SK-N-MC (cell line): ENCODE results near the gene CIAO3.

ENCODE experiments used
- DNase-seq: peaks from one replicate; pipeline ENCODE4 v3.0.0-alpha.2; 2011; ENCODE audit warnings: low read depth, low spot score
- H3K27ac ChIP-seq: fragments of 200-600 bp; sonication (generic); 2 replicates; pipeline ENCODE4 v1.5.1; 2016; ENCODE audit warnings: mixed run types
- H3K36me3 ChIP-seq: fragments of 200-600 bp; sonication (generic); 2 replicates; pipeline ENCODE4 v1.6.1; 2017; ENCODE audit warnings: antibody characterized with exemption, low read length, mixed read lengths; ENCODE audit not compliant: insufficient read depth
- H3K4me3 ChIP-seq: fragments of 200-600 bp; sonication (generic); 2 replicates; pipeline ENCODE4 v1.5.1; 2016
- H3K9ac ChIP-seq: fragments of 200-600 bp; sonication (generic); 2 replicates; pipeline ENCODE4 v1.8.0; 2017; ENCODE audit warnings: mixed run types, mixed read lengths; ENCODE audit not compliant: insufficient read length
- H3K9me3 ChIP-seq: fragments of 200-600 bp; sonication (generic); 2 replicates; pipeline ENCODE4 v1.6.1; 2017; ENCODE audit warnings: low read depth, mild to moderate bottlenecking, antibody characterized with exemption, low read length, moderate library complexity, mixed read lengths
- EZH2 ChIP-seq: fragments of 200-600 bp; sonication (generic); IDR thresholded peaks from one replicate; pipeline ENCODE4 v1.6.1; 2017; ENCODE audit warnings: antibody characterized with exemption
- FOXP2 ChIP-seq: optimal IDR thresholded peaks from 2 replicates; pipeline ENCODE3; 2011; ENCODE audit warnings: mild to moderate bottlenecking, moderate library complexity; ENCODE audit not compliant: insufficient read depth; ENCODE audit errors: extremely low read length, control extremely low read depth
- POLR2AphosphoS5 ChIP-seq: IDR thresholded peaks from 2 replicates; pipeline ENCODE4 v1.6.1; 2012; ENCODE audit warnings: mild to moderate bottlenecking, low read depth, low read length, borderline replicate concordance

CIAO3 gene

DNA sequence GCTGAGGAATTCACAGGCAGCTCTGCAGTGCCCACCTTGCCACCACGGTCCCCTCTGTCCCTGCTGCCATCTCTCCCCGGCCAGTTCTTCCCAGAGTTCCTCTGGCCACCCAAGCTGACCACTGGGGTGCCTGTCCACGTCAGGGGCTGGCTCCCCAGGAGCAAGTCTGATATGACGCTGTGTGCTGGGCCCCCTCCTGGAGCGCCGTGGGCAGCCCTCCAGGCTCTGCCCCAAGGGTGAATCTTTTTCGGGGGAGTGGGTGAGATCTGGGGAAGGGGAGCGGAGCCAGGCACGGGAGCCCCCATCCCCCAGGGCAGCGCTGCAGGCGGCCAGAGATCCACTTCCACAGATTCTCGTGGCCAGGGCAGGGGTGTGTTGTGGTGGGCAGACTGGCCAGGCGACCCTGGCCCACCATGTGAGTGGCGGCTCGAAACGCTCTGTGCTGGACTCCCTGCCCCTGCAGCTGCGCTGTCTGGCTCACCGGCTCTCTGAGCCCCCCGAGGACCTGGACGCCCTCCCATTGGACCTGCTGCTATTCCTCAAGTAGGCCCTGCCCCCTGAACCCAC is 23.5 kb upstream of the CIAO3 start:
- no peak for DNase-seq
- Histone ChIP-seq H3K27ac (no peak overlapping the region), H3K9ac (no peak overlapping the region), H3K4me3 (no peak overlapping the region), H3K36me3 (no peaks in the 10 kb centered on the region), H3K9me3 (no peaks in the 10 kb centered on the region)
- no peak for TF ChIP-seq FOXP2
- no peak for TF ChIP-seq POLR2AphosphoS5
- TF ChIP-seq EZH2: no peak

DNA sequence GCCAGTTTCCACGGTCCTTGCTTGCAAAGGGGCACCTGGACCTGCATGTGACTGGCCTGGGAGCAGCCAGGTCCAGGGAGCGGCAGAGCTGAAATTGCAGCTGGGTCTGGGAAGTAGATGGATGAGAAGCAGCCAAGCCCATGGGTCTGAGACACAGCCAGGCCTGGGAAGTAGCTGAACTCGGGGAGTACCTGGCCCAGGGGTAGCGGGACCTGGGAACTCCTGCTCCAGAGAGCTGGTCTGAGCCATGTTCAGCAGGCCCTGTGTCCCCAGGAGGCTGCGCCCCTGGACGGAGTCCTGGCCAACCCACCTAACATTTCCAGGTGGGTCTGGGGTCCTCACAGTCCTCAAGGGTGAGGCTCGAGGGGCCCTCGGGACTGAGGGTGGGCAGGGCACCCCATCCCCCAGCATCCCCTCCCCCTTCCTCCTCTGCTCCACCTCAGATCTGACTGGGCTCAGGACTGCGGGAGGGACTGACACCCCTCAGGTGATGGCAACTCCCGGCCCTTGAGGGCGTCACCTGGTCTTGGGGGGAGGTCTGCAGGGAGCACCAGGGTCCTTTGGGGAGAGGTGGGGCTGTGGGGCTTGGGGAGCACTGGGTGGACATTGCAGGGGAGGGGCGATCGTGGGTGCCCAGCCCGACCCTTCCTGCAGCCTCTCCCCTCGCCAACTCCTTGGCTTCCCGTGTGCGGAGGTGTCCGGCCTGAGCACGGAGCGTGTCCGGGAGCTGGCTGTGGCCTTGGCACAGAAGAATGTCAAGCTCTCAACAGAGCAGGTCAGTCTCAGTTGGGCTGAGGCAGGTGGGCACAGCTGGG is 22.8 kb upstream of the CIAO3 start:
- TF ChIP-seq POLR2AphosphoS5: no peak
- no peak for TF ChIP-seq FOXP2
- no peak for TF ChIP-seq EZH2
- no peak overlapping the region for H3K27ac ChIP-seq
- no peaks in the 10 kb centered on the region for H3K9me3 ChIP-seq
- no peak overlapping the region for H3K9ac ChIP-seq
- H3K4me3 ChIP-seq: no peak overlapping the region
- DNase-seq: no peak
- H3K36me3 ChIP-seq: no peaks in the 10 kb centered on the region

DNA sequence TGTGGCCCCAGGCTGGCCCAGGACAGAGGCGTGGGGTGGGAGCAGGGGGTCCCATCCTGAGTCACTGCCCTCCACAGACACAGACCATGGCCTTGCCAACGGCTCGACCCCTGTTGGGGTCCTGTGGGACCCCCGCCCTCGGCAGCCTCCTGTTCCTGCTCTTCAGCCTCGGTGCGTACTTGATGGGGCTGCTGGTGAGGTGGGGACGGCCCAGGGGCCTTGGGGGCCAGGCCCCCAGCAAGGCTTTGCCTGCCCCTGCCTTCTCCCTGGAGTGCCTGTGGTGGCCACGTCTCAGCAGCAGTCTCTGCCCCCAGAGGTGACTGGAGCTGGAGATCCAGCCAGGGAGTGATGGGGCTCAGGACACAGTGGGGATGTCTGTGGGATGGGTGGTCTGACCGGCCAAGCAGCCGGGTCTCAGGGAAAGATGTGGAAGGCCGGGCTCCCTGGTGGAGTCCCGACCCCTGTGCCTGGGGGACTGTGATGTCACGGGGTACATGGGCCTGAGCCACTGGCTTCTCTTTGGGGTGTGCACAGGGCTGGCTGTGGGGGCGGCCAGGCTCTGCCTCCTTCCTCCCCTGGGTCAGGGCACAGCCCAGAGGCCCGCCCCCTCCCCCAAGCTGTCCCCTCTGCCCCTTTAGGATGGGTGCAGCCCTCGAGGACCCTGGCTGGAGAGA is 21.9 kb upstream of the CIAO3 start:
- H3K4me3 ChIP-seq: no peak overlapping the region
- H3K9me3 ChIP-seq: no peaks in the 10 kb centered on the region
- no peak for DNase-seq
- H3K36me3 ChIP-seq: no peaks in the 10 kb centered on the region
- TF ChIP-seq FOXP2: no peak
- H3K27ac ChIP-seq: no peak overlapping the region
- no peak overlapping the region for H3K9ac ChIP-seq

DNA sequence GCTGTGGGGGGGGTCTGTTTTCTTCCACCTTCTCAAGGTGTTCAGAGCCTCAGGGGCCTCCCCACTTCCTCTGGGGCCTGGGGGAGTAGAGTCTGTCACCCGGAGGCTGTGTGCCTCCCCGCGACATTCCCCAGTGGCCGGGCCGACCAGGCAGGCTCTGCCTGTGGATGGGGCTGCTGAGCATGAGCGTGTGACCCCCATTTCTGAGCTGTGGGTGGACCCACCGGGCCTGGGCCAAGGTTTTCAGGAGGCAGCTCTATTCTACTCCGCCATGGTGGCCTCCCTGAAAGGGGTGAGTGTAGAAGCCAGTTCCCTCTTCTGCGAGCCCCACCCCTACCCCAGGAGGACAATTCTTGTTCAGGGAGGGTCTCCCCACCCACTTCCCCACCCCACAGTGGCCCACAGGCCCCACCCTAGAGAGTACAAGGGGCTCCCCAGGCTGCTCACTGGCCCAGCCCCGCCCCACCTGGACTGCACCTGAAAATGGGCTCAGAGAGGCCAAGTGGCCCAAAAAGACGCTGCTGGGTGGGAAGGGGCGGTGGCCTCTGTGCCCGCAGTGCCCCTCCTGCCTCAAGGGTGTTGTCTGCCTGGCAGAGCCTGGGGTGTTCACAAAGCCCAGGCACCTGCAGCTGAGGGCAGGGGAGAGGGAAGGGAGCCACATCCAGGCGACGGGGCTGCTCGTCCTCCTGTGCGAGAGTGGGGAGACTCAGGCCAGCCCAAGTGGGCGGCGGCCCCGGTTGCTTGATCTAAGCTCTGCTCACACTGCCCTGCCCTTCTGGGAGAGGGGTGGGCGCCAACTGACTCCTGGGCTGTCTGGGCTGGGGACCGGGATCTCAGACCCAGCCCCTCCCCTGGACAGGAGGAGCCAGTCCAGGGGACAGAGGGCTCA is 21.1 kb upstream of the CIAO3 start:
- Histone ChIP-seq H3K4me3 (no peak overlapping the region), H3K27ac (no peak overlapping the region), H3K9me3 (no peaks in the 10 kb centered on the region), H3K36me3 (no peaks in the 10 kb centered on the region), H3K9ac (no peak overlapping the region)
- DNase-seq: no peak
- no peak for TF ChIP-seq EZH2

- H3K4me3 ChIP-seq: no peak within 1 kb of the TSS
- no peak within 1 kb of the TSS for H3K9ac ChIP-seq
- no peaks in the 10 kb centered on the region for H3K9me3 ChIP-seq
- no peak within 1 kb of the TSS for H3K27ac ChIP-seq
- no peak for TF ChIP-seq POLR2AphosphoS5
- no peak for TF ChIP-seq EZH2
- no peak for TF ChIP-seq FOXP2
- H3K36me3 ChIP-seq: no peaks in the 10 kb centered on the region
- DNase-seq: no peak
Observed at GRCh38 chr16:760545-761343, 19.9 kb upstream of the CIAO3 start, which contains the start of gene MSLN. TSS of gene MSLN (plus strand) at chr16:760734. CDS start at chr16:762681, 1,947 bp downstream.

- DNase-seq: no peak
- Histone ChIP-seq H3K9me3 (no peaks in the 10 kb centered on the region), H3K27ac (no peak overlapping the region), H3K9ac (no peak overlapping the region), H3K4me3 (no peak overlapping the region), H3K36me3 (no peaks in the 10 kb centered on the region)
- TF ChIP-seq FOXP2 (no peak), POLR2AphosphoS5 (no peak), EZH2 (no peak)
Observed at GRCh38 chr16:760065-760464, 19.3 kb upstream of the CIAO3 start.

GRCh38 chr16:759110-759910 is 18.5 kb upstream of the CIAO3 start:
- TF ChIP-seq EZH2: no peak
- no peak for TF ChIP-seq FOXP2
- no peak for TF ChIP-seq POLR2AphosphoS5
- no peak for DNase-seq
- no peak overlapping the region for H3K4me3 ChIP-seq
- no peak overlapping the region for H3K27ac ChIP-seq
- no peaks in the 10 kb centered on the region for H3K36me3 ChIP-seq
- no peaks in the 10 kb centered on the region for H3K9me3 ChIP-seq
- H3K9ac ChIP-seq: no peak overlapping the region
